Activated T-cell treated with anti-CD3 and anti-CD28 coated beads for 4 hours (primary cell): Measurements from ENCODE around the gene ZNF273.
"Not testable (repeated sequence)": the region's sequence is repeated elsewhere in the genome, so short reads cannot be mapped to it uniquely, and the experiment has no call there.

Source experiments
- DNase-seq: peaks from one replicate; pipeline ENCODE4 v3.0.0-alpha.2; 2020

Gene ZNF273

GRCh38 chr7:64902806-64903721, at the start of gene ZNF273:
TSS of gene ZNF273 (plus strand) at chr7:64903273. CDS start at chr7:64903318, 45 bp downstream.
- peak; percentile 86 for DNase-seq

GRCh38 chr7:64853679-64854078, 49.4 kb upstream of the ZNF273 start:
- no peak for DNase-seq

- DNase-seq, result no peak
Observed at GRCh38 chr7:64854969-64855368, 48.1 kb upstream of the ZNF273 start.

GRCh38 chr7:64863021-64863420, 40.1 kb upstream of the ZNF273 start:
- DNase-seq, result no peak

- not testable (repeated sequence) for DNase-seq
Observed at GRCh38 chr7:64863530-64863929, 39.5 kb upstream of the ZNF273 start.

GRCh38 chr7:64863969-64864368, 39.1 kb upstream of the ZNF273 start:
- DNase-seq, result no peak

- no peak for DNase-seq
Observed at GRCh38 chr7:64867863-64868440, 35.1 kb upstream of the ZNF273 start.

GRCh38 chr7:64868499-64868898, 34.6 kb upstream of the ZNF273 start:
- DNase-seq, result no peak

- no peak for DNase-seq
Observed at GRCh38 chr7:64869121-64869725, 33.9 kb upstream of the ZNF273 start.

GRCh38 chr7:64869912-64870562, 33.0 kb upstream of the ZNF273 start:
- no peak for DNase-seq

- DNase-seq, result no peak
Observed at GRCh38 chr7:64870656-64871055, 32.4 kb upstream of the ZNF273 start.

- DNase-seq, result no peak
Observed at GRCh38 chr7:64871761-64872160, 31.3 kb upstream of the ZNF273 start.

- no peak for DNase-seq
Observed at GRCh38 chr7:64872351-64873154, 30.5 kb upstream of the ZNF273 start.

GRCh38 chr7:64873155-64873500, 29.9 kb upstream of the ZNF273 start:
- no peak for DNase-seq

- DNase-seq, result no peak
Observed at GRCh38 chr7:64873517-64873916, 29.6 kb upstream of the ZNF273 start.

GRCh38 chr7:64874114-64874513, 29.0 kb upstream of the ZNF273 start:
- DNase-seq, result no peak

GRCh38 chr7:64874562-64875250, 28.4 kb upstream of the ZNF273 start:
- DNase-seq, result no peak

- DNase-seq, result no peak
Observed at GRCh38 chr7:64875258-64875657, 27.8 kb upstream of the ZNF273 start.

- no peak for DNase-seq
Observed at GRCh38 chr7:64875658-64876406, 27.2 kb upstream of the ZNF273 start.

GRCh38 chr7:64876792-64877713, 26.0 kb upstream of the ZNF273 start:
- peak; percentile 59 for DNase-seq
